Measurements from ENCODE around the gene GARIN1A.
"Not testable (repeated sequence)": the region's sequence is repeated elsewhere in the genome, so short reads cannot be mapped to it uniquely, and the experiment has no call there.

The GARIN1A gene

GRCh38 chr7:128654080-128654479 is 18.0 kb upstream of the GARIN1A start:
- not testable (repeated sequence) for H3K27me3 ChIP-seq (ENCODE audit: insufficient read depth, poor library complexity, severe bottlenecking); DNase-seq (ENCODE audit: low read depth in 1 of 2, low spot score in 1 of 2); H3K4me3 ChIP-seq (replicated peaks; ENCODE audit: insufficient read depth, low read length); H3K27ac ChIP-seq (replicated peaks)

DNA sequence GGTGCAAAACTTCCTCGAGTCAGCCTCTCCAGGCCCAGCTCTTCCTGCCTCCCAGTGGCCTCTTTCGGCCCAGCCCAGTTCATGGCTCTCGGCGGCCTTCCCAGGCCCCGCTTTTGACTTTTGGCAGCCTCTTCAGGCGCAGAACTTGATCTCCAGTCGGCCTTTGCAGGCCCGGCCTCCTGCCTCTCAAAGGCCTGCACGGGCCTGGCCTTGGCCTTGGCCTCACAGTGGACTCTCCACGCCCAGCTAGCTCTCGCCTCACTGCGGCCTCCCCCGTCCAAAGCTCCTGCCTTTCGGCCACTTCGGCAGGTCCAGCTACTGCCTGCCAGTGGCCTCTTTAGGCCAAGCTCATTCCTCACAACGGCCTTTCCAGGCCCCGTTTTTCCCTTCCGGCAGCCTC is 17.6 kb upstream of the GARIN1A start:
- not testable (repeated sequence) for H3K4me3 ChIP-seq (replicated peaks; ENCODE audit: insufficient read depth, low read length); DNase-seq (ENCODE audit: low read depth in 1 of 2, low spot score in 1 of 2); H3K27ac ChIP-seq (replicated peaks); H3K27me3 ChIP-seq (ENCODE audit: insufficient read depth, poor library complexity, severe bottlenecking)

DNA sequence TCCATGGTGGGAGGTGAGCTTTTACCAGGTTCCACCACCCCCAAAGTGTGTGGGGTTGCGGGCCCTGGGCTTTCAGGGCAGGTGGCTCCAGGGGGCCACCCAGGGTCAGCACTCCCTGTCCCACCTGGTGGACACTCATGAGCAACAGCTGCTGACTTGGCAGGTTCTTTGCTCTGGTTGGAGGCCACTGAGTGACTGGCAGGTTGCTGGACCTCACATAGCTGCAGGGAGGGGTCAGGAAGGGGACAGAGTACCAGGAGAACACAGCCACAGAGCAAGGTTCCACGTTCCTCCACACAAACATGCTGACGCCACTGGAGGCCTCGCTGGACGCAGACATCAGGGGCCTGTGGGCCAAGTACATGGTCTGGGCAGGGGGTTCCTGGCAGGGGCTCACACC is 13.7 kb upstream of the GARIN1A start:
- H3K27me3 ChIP-seq (ENCODE audit: insufficient read depth, poor library complexity, severe bottlenecking); H3K4me3 ChIP-seq (replicated peaks; ENCODE audit: insufficient read depth, low read length); H3K27ac ChIP-seq (replicated peaks); DNase-seq (ENCODE audit: low read depth in 1 of 2, low spot score in 1 of 2): not testable (repeated sequence)

DNA sequence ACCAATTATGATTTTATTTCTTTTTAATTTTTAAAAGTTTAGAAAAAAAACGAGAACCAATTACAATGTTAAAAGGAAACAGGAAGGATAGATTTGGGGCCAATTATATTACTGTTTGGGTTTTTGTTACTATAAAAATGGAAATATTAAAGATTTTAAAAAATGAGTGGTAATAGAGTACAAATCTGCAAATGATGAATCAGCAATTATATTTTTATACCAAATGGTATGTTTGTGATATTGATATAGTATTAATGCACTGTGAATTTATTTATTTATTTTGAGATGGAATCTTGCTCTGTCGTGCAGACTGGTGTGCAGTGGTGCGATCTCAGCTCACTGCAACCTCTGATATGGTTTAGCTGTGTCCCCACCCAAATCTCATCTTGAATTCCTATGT is 11.5 kb upstream of the GARIN1A start:
- no peaks in the 10 kb centered on the region for H3K27me3 ChIP-seq (ENCODE audit: insufficient read depth, poor library complexity, severe bottlenecking)
- TF ChIP-seq, protein P1, sequence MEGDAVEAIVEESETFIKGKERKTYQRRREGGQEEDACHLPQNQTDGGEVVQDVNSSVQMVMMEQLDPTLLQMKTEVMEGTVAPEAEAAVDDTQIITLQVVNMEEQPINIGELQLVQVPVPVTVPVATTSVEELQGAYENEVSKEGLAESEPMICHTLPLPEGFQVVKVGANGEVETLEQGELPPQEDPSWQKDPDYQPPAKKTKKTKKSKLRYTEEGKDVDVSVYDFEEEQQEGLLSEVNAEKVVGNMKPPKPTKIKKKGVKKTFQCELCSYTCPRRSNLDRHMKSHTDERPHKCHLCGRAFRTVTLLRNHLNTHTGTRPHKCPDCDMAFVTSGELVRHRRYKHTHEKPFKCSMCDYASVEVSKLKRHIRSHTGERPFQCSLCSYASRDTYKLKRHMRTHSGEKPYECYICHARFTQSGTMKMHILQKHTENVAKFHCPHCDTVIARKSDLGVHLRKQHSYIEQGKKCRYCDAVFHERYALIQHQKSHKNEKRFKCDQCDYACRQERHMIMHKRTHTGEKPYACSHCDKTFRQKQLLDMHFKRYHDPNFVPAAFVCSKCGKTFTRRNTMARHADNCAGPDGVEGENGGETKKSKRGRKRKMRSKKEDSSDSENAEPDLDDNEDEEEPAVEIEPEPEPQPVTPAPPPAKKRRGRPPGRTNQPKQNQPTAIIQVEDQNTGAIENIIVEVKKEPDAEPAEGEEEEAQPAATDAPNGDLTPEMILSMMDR (IDR thresholded peaks at IDR 0.05; ENCODE audit: insufficient read depth, low read length): no peak
- no peak for TF ChIP-seq POLR2AphosphoS5 (IDR thresholded peaks at IDR 0.05; ENCODE audit: low read depth)
- no peak for TF ChIP-seq GABPA (IDR thresholded peaks at IDR 0.05; ENCODE audit: low read depth)
- TF ChIP-seq REST (IDR thresholded peaks at IDR 0.05; ENCODE audit: insufficient replicate concordance, low read depth): no peak
- TF ChIP-seq SPI1 (IDR thresholded peaks at IDR 0.05; ENCODE audit: borderline replicate concordance, low read depth): no peak
- DNase-seq (ENCODE audit: low read depth in 1 of 2, low spot score in 1 of 2): no peak
- no peak overlapping the region for H3K4me3 ChIP-seq (replicated peaks; ENCODE audit: insufficient read depth, low read length)
- no peak overlapping the region for H3K27ac ChIP-seq (replicated peaks)

DNA sequence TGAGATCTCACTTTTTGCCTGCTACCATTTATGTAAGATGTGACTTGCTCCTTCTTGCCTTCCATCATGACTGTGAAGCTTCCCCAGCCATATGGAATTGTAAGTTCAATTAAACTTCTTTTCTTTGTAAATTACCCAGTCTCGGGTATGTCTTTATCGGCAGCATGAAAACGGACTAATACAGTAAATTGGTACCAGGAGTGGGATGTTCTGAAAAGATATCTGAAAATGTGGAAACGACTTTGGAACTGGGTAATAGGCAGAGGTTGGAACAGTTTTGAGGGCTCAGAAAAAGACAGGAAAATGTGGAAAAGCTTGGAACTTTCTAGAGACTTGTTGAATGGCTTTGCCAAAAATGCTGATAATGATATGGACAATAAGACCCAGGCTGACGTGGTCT is 10.6 kb upstream of the GARIN1A start:
- no peak for DNase-seq (ENCODE audit: low read depth in 1 of 2, low spot score in 1 of 2)
- TF ChIP-seq REST (IDR thresholded peaks at IDR 0.05; ENCODE audit: insufficient replicate concordance, low read depth) (no peak), SPI1 (IDR thresholded peaks at IDR 0.05; ENCODE audit: borderline replicate concordance, low read depth) (no peak), GABPA (IDR thresholded peaks at IDR 0.05; ENCODE audit: low read depth) (no peak), POLR2AphosphoS5 (IDR thresholded peaks at IDR 0.05; ENCODE audit: low read depth) (no peak)
- TF ChIP-seq, protein P1 (IDR thresholded peaks at IDR 0.05; ENCODE audit: insufficient read depth, low read length): no peak
- H3K4me3 ChIP-seq (replicated peaks; ENCODE audit: insufficient read depth, low read length): no peak overlapping the region
- H3K27ac ChIP-seq (replicated peaks): no peak overlapping the region
- no peaks in the 10 kb centered on the region for H3K27me3 ChIP-seq (ENCODE audit: insufficient read depth, poor library complexity, severe bottlenecking)
